Gastroesophageal sphincter (tissue), 3 donors: ENCODE data around the gene LDLRAD3.

Experiments
- EP300 ChIP-seq: sonication (generic); formaldehyde crosslinking; IDR thresholded peaks from one replicate; pipeline ENCODE4 v1.6.1; 2017; ENCODE audit warnings: antibody characterized with exemption, mild to moderate bottlenecking
- POLR2AphosphoS5 ChIP-seq: sonication (generic); formaldehyde crosslinking; IDR thresholded peaks from one replicate; pipeline ENCODE4 v1.6.1; 2017; ENCODE audit warnings: antibody characterized with exemption
- TF ChIP-seq, protein P1 (sequence below), 4 experiments: fragments of 200-600 bp in 2 of 4; fragments of 450-650 bp in 2 of 4; sonication (generic) in 1 of 4; IDR thresholded peaks; one replicate each; pipeline ENCODE4 v1.5.1; 2017 to 2019; ENCODE audit warnings: antibody characterized with exemption in 4 of 4, mild to moderate bottlenecking in 2 of 4, moderate library complexity in 2 of 4

DNA sequence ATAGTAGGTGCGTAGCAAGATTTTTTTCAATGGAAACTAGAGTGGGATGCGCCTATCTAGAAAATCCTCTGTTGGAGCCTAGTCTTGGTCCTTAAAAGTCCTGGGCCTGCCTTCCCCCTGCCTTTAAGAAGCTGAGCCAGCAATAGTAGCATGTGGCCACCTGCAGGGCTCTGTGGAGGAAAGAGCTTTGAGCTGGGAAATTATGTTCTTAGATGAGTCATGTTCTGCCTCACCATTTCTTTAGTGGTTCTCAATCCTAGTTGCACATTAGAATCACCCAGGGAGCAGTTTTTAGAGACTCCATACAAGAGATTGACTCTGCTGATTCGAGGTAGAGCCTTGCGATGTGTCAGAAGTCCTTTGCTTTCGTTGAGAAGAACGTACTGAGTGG lies 211.9 kb downstream of the LDLRAD3 start:
- TF ChIP-seq, protein P1, sequence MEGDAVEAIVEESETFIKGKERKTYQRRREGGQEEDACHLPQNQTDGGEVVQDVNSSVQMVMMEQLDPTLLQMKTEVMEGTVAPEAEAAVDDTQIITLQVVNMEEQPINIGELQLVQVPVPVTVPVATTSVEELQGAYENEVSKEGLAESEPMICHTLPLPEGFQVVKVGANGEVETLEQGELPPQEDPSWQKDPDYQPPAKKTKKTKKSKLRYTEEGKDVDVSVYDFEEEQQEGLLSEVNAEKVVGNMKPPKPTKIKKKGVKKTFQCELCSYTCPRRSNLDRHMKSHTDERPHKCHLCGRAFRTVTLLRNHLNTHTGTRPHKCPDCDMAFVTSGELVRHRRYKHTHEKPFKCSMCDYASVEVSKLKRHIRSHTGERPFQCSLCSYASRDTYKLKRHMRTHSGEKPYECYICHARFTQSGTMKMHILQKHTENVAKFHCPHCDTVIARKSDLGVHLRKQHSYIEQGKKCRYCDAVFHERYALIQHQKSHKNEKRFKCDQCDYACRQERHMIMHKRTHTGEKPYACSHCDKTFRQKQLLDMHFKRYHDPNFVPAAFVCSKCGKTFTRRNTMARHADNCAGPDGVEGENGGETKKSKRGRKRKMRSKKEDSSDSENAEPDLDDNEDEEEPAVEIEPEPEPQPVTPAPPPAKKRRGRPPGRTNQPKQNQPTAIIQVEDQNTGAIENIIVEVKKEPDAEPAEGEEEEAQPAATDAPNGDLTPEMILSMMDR (IDR thresholded peaks at IDR 0.05) = no peak
- TF ChIP-seq EP300 = no peak
- no peak for TF ChIP-seq POLR2AphosphoS5
